Lower lobe of right lung (tissue), 2 donors: ENCODE measurements around the gene FGD2. TPM values are rescaled to one million over a fixed set of nuclear protein-coding genes. Genes with fewer than 3 reads are reported as not detected.
"Not testable (repeated sequence)": the region's sequence is repeated elsewhere in the genome, so short reads cannot be mapped to it uniquely, and the experiment has no call there.

ENCODE experiments used
- ATAC-seq, 2 donors: fragments of 200-7000 bp; cut with Tn5 transposase; one replicate each; pipeline ENCODE4 v1.9.1; 2020 to 2022; ENCODE audit warnings: mild to moderate bottlenecking in 2 of 2, moderate library complexity in 2 of 2
- DNase-seq: peaks from one replicate; pipeline ENCODE4 v3.0.0-alpha.2; 2020
- H3K27ac ChIP-seq: fragments of 200-600 bp; one replicate; pipeline ENCODE4 v1.8.0; 2022
- H3K27me3 ChIP-seq: fragments of 200-600 bp; one replicate; pipeline ENCODE4 v1.8.0; 2022; ENCODE audit warnings: low read depth
- H3K36me3 ChIP-seq: fragments of 200-600 bp; one replicate; pipeline ENCODE4 v1.8.0; 2022; ENCODE audit warnings: mild to moderate bottlenecking
- H3K4me1 ChIP-seq: fragments of 200-600 bp; one replicate; pipeline ENCODE4 v1.8.0; 2022
- H3K4me3 ChIP-seq: fragments of 200-600 bp; one replicate; pipeline ENCODE4 v1.8.0; 2022; ENCODE audit warnings: mild to moderate bottlenecking
- H3K9me3 ChIP-seq: fragments of 200-600 bp; one replicate; pipeline ENCODE4 v1.8.0; 2022
- intact Hi-C: fragments of 100-400 bp; cut with DNase I; formaldehyde crosslinking; loops from one replicate; pipeline ENCODE4 v1.11.0; 2022
- total RNA-seq: library from RNA; stranded (reverse); fragmentation: NEBNext Ultra II Directional; extraction: Animal tissue kit (Norgen Biotek cat#: 25700); gene quantifications from one replicate; pipeline ENCODE4 v1.2.1, GENCODE V29; 2021
- TF ChIP-seq, protein P1 (sequence below): fragments of 200-600 bp; IDR thresholded peaks from one replicate; pipeline ENCODE4 v1.8.0; 2022; ENCODE audit warnings: antibody characterized with exemption, mild to moderate bottlenecking
- donor health status: DM: no; HTN: yes; CAD: no; lungs with severe emphysema.

Gene FGD2
- total RNA-seq, 1 donor from 2014 or later, result 103 TPM

DNA sequence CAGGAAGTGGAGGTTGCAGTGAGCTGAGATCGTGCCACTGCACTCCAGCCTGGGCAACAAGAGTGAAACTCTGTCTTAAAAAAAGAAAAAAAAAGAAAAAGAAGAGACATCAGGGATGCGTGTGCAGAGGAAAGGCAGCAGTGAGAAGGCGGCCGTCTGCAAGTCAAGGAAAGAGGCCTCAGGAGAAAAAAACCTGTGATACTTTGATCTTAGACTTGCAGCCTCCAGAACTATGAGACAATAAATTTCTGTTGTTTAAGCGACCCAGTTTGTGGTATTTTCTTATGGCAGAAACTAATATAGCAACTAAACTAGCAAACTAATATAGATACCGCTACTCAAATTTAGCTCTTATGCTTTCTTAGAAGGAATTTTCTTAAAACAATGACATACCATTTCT is 36.1 kb downstream of the FGD2 start:
- no peak for DNase-seq
- Histone ChIP-seq H3K4me1 (no peaks in the 10 kb centered on the region), H3K36me3 (no peaks in the 10 kb centered on the region), H3K9me3 (no peaks in the 10 kb centered on the region), H3K4me3 (no peak overlapping the region), H3K27me3 (no peaks in the 10 kb centered on the region), H3K27ac (no peak overlapping the region)
- TF ChIP-seq, protein P1, sequence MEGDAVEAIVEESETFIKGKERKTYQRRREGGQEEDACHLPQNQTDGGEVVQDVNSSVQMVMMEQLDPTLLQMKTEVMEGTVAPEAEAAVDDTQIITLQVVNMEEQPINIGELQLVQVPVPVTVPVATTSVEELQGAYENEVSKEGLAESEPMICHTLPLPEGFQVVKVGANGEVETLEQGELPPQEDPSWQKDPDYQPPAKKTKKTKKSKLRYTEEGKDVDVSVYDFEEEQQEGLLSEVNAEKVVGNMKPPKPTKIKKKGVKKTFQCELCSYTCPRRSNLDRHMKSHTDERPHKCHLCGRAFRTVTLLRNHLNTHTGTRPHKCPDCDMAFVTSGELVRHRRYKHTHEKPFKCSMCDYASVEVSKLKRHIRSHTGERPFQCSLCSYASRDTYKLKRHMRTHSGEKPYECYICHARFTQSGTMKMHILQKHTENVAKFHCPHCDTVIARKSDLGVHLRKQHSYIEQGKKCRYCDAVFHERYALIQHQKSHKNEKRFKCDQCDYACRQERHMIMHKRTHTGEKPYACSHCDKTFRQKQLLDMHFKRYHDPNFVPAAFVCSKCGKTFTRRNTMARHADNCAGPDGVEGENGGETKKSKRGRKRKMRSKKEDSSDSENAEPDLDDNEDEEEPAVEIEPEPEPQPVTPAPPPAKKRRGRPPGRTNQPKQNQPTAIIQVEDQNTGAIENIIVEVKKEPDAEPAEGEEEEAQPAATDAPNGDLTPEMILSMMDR, result no peak
- no peak for ATAC-seq
- intact Hi-C loops, result no loop called here

GRCh38 chr6:37042150-37042549 is 36.7 kb downstream of the FGD2 start:
- intact Hi-C loops, result no loop called here
- no peaks in the 10 kb centered on the region for H3K27me3 ChIP-seq
- TF ChIP-seq, protein P1, result no peak
- H3K4me3 ChIP-seq, result no peak overlapping the region
- DNase-seq, result peak; percentile 31
- H3K9me3 ChIP-seq, result no peaks in the 10 kb centered on the region
- no peak for ATAC-seq
- no peak overlapping the region for H3K27ac ChIP-seq
- no peaks in the 10 kb centered on the region for H3K36me3 ChIP-seq
- H3K4me1 ChIP-seq, result peaks cover under 1% of the 10 kb centered on the region

DNA sequence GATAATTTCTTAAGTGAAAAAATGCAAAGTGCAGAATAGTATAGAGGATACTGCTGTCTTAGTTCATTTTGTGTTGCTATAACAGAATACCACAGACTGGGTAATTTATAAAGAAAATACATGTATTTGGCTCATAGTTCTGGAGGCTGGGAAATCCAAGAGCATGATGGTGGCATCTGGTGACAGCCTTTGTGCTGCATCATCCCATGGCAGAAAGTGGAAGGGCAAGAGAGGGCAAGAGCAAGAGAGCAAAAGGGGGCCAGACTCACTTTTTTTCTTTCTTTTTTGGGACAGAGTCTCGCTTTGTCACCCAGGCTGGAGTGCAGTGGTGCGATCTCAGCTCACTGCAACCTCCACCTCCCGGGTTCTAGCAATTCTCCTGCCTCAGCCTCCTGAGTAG is 37.6 kb downstream of the FGD2 start:
- H3K36me3 ChIP-seq, intact Hi-C loops, H3K27me3 ChIP-seq, ATAC-seq, H3K4me1 ChIP-seq, DNase-seq, H3K27ac ChIP-seq, H3K9me3 ChIP-seq, H3K4me3 ChIP-seq: not testable (repeated sequence)

DNA sequence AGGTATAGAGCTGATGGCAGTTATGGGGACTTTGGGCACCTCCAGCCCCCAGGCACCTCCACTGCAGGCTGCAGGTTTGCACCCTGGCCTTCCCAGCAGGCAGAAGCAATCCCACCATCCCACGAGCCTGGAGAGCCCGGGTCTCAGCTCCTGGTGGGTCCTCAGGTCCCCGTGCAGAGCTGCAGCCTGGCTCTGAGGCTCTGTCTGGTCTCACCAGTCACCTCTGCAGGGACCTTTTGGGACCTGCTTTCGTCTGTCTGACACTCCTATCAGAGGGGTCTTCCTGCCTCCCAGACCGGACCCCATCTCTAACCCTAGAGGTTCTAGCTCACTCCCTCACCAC is 41.9 kb downstream of the FGD2 start:
- no peak overlapping the region for H3K27ac ChIP-seq
- H3K27me3 ChIP-seq, result no peaks in the 10 kb centered on the region
- H3K4me1 ChIP-seq, result peaks cover 42% of the 10 kb centered on the region
- no peak overlapping the region for H3K4me3 ChIP-seq
- intact Hi-C loops, result no loop called here
- DNase-seq (no peak), ATAC-seq (no peak)
- H3K36me3 ChIP-seq, result no peaks in the 10 kb centered on the region
- H3K9me3 ChIP-seq, result no peaks in the 10 kb centered on the region
- TF ChIP-seq, protein P1, result no peak

DNA sequence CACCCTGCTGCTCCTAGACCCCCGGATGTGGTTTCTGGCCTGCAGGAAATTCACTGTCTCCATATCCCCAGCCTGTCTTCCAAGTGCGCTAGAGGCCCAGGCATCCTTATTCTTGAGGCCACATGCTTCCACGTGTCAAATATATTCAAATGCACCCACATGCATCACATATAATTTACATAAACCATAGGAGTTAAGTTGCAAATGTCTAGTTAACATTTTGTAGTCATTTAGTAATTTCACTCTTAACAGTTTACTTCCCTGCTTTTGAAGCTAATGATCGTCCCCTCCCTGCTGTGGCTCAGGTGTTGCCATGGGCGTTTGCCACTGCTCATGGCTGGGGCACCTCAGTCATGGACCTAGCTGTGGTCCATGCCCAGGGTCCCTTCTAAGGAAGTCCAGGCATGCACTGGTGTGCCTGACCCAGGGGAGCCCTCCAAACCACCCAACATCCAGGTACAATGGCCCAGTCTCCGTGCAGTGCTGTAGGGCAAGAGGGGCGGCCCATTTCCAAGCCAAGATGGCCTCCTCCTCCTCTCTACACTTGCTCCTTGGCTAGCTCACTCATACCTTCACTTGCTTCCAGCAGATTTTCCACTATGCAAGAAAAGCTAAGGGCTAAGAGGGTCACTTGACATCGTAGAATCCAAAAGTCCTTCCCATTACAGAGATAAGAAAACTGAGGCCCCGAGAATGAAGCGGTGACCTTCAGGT is 42.4 kb downstream of the FGD2 start:
- ATAC-seq (no peak), DNase-seq (no peak)
- Histone ChIP-seq H3K27ac (no peak overlapping the region), H3K4me1 (peaks cover 42% of the 10 kb centered on the region), H3K27me3 (no peaks in the 10 kb centered on the region), H3K9me3 (no peaks in the 10 kb centered on the region), H3K36me3 (no peaks in the 10 kb centered on the region), H3K4me3 (no peak overlapping the region)
- TF ChIP-seq, protein P1, result no peak
- intact Hi-C loops, result no loop called here

- DNase-seq, result no peak
- H3K4me3 ChIP-seq, result no peak overlapping the region
- TF ChIP-seq, protein P1, result no peak
- intact Hi-C loops, result no loop called here
- no peaks in the 10 kb centered on the region for H3K27me3 ChIP-seq
- H3K36me3 ChIP-seq, result no peaks in the 10 kb centered on the region
- no peak overlapping the region for H3K27ac ChIP-seq
- H3K4me1 ChIP-seq, result peaks cover 42% of the 10 kb centered on the region
- no peaks in the 10 kb centered on the region for H3K9me3 ChIP-seq
- no peak for ATAC-seq
These were observed 43.0 kb downstream of the FGD2 start for GRCh38 chr6:37048403-37048850.
